ENCODE measurements around the gene RAP1GAP. TPM values are rescaled to one million over a fixed set of nuclear protein-coding genes. Genes with fewer than 3 reads are reported as not detected.

The RAP1GAP gene
- total and polyA plus RNA-seq, 2 of the 13 experiments (the other 11 are each of a cell fraction or from before 2014, with no cell fraction given): 11.9 to 37.5 TPM

- peak; percentile 98 for TF ChIP-seq ISX (CRISPR knock-in tag; conservative IDR thresholded peaks at IDR 0.05)
- peak; percentile 85 for TF ChIP-seq RXRB (CRISPR knock-in tag; IDR thresholded peaks at IDR 0.05; ENCODE audit: borderline replicate concordance)
- TF ChIP-seq ZNF772 (CRISPR knock-in tag; IDR thresholded peaks at IDR 0.05): peak; percentile 97
- TF ChIP-seq ZSCAN31 (CRISPR knock-in tag; IDR thresholded peaks at IDR 0.05; ENCODE audit: low read depth): peak; percentile 96
- TF ChIP-seq FOXP4 (CRISPR knock-in tag; IDR thresholded peaks at IDR 0.05): peak; percentile 57
- no peak for TF ChIP-seq HNF4A (CRISPR knock-in tag; IDR thresholded peaks at IDR 0.05)
- TF ChIP-seq NR2C2 (CRISPR knock-in tag; IDR thresholded peaks at IDR 0.05; ENCODE audit: borderline replicate concordance): no peak
- TF ChIP-seq ZNF350 (CRISPR knock-in tag; IDR thresholded peaks at IDR 0.05; ENCODE audit: borderline replicate concordance, low read depth): peak; percentile 87; the same call in 1 of the 2 replicates
- no peak for TF ChIP-seq KDM6A (CRISPR knock-in tag; IDR thresholded peaks at IDR 0.05; ENCODE audit: low read depth)
- peak; percentile 96 for TF ChIP-seq HOXD1 (CRISPR knock-in tag; IDR thresholded peaks at IDR 0.05)
- no peak for TF ChIP-seq ZNF703 (CRISPR knock-in tag; IDR thresholded peaks at IDR 0.05; ENCODE audit: borderline replicate concordance)
- TF ChIP-seq FOXC1 (CRISPR knock-in tag; IDR thresholded peaks at IDR 0.05; ENCODE audit: borderline replicate concordance): peak; percentile 95; the same call in 1 of the 2 replicates
- TF ChIP-seq CERS6 (CRISPR knock-in tag; IDR thresholded peaks at IDR 0.05): peak; percentile 89; the same call in 1 of the 2 replicates
- TF ChIP-seq ZNF569 (CRISPR knock-in tag; IDR thresholded peaks at IDR 0.05; ENCODE audit: borderline replicate concordance): 0 out of 2 replicates have a peak, but pooled peaks have one; percentile 55
- TF ChIP-seq TCF7 (IDR thresholded peaks at IDR 0.05; ENCODE audit: low read depth): no peak
- TF ChIP-seq FIP1L1 (IDR thresholded peaks at IDR 0.05; ENCODE audit: borderline replicate concordance, insufficient read depth, low read depth, low read length): no peak
- TF ChIP-seq ZXDC (CRISPR knock-in tag; IDR thresholded peaks at IDR 0.05): peak; percentile 86; the same call in 1 of the 2 replicates
- TF ChIP-seq ZNF30 (CRISPR knock-in tag; IDR thresholded peaks at IDR 0.05): peak; percentile 71
- peak; percentile 98 for TF ChIP-seq KDM2A (CRISPR knock-in tag; IDR thresholded peaks at IDR 0.05; ENCODE audit: borderline replicate concordance, low read depth)
- TF ChIP-seq ZNF543 (CRISPR knock-in tag; IDR thresholded peaks at IDR 0.05): peak; percentile 88; the same call in 1 of the 2 replicates
- peak; percentile 97 for TF ChIP-seq CCDC6 (CRISPR knock-in tag; IDR thresholded peaks at IDR 0.05)
- TF ChIP-seq KLF11 (CRISPR knock-in tag; IDR thresholded peaks at IDR 0.05): peak; percentile 99
- TF ChIP-seq ZNF570 (CRISPR knock-in tag; IDR thresholded peaks at IDR 0.05; ENCODE audit: borderline replicate concordance): 0 out of 2 replicates have a peak, but pooled peaks have one; percentile 64
- 0 out of 2 replicates have a peak, but pooled peaks have one; percentile 80 for TF ChIP-seq ZNF234 (CRISPR knock-in tag; conservative IDR thresholded peaks at IDR 0.05)
- no peak for TF ChIP-seq ZSCAN22 (CRISPR knock-in tag; IDR thresholded peaks at IDR 0.05)
These were observed 9.8 kb downstream of the RAP1GAP start (continued) for GRCh38 chr1:21659099-21659923.

Data from HepG2 (cell line).